ENCODE measurements around the gene KRTAP20-1. TPM values are rescaled to one million over a fixed set of nuclear protein-coding genes. Genes with fewer than 3 reads are reported as not detected.

Gene KRTAP20-1, protein sequence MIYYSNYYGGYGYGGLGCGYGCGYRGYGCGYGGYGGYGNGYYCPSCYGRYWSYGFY
- not detected for total RNA-seq
- long read RNA-seq = 0 reads

DNA sequence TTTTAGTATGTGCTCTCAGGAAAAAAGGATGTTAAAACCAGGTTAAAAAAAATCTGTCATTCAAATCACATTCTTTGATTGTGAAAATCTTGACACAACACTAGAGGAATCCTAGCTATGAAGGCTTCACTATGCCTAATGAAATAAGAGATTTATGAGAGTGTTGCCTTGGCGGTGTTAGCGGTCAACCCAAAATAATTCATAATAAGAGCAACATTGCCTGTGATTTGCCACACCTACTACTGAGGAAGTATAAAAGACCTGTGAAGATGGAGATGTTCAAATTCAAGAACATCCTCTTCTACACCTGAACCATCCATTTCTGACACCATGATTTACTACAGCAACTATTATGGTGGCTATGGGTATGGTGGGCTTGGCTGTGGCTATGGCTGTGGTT lies at the start of gene KRTAP20-1:
Gene KRTAP20-1 (plus strand): TSS at position 301 of the 400 bp plus-strand sequence. CDS start 30 bp downstream, at position 331.
- intact Hi-C loops (cut with DNase I) = no loop called here
- no peak for ATAC-seq
- no peak for DNase-seq (ENCODE audit: missing footprints)

DNA sequence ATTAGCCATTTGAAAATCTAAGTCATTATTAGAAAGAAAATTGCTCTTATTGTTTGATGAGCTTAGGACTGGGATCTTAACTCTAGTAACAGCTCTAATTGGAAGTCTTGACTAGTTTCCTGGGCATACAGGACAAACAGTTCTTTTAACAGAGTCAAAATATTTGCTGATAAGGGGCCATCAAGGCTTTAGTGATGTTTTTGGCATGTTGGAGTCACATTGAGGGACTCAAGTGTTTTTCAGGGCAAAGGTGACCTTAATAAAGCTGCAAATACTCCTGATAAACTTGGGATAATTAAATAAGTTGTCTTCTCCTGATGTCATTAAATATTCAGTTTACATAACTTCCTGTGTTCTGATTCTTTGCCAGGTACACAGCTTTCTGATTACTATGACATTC lies 48.6 kb upstream of the KRTAP20-1 start:
- intact Hi-C loops (cut with DNase I) = loop anchor here (5.0 kb wide), 1 partner anchor 85 kb away; the partner anchor contains the start of gene KRTAP19-1
- ATAC-seq (no peak), DNase-seq (ENCODE audit: missing footprints) (no peak)

DNA sequence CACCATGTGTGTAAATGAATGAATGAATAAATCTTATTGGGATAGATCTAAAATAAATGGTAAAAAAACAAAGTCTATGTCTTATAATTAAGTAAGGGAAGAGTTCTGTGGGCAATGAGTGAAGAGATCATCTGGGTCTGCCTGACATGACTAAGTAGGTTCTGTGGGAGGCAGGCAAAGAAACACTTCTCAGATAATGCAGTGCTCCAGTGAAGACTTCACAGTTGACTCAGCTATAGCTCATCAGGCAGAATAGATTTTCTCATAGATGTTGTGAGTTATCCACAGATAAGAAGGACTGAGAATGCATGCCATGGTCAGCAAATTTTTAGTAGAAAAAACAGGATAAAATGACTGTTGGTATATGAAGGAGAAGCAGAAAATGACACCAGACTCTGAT lies 38.5 kb upstream of the KRTAP20-1 start:
- intact Hi-C loops (cut with DNase I) = no loop called here
- DNase-seq (ENCODE audit: missing footprints) (no peak), ATAC-seq (no peak)

DNA sequence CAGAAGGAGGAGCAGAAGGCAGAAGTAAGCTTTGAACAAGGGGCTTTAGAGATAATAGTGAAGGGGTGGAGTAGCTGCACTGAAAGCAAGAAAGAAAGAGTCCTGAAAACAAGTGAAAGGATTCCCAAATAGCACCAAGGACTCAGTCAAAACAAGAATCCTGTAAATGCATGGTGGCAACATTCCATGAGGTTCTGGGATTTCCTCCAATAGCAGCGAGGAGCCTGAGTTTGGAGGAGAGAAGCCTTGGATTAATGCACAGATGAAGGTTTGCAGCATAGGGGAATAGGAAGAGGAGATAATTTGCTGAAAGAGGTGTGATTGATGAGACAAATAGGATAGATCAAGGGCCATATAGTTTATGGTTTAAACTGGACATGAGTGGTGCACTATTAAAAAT lies 36.9 kb upstream of the KRTAP20-1 start:
- ATAC-seq = no peak
- DNase-seq (ENCODE audit: missing footprints) = no peak
- intact Hi-C loops (cut with DNase I) = no loop called here

DNA sequence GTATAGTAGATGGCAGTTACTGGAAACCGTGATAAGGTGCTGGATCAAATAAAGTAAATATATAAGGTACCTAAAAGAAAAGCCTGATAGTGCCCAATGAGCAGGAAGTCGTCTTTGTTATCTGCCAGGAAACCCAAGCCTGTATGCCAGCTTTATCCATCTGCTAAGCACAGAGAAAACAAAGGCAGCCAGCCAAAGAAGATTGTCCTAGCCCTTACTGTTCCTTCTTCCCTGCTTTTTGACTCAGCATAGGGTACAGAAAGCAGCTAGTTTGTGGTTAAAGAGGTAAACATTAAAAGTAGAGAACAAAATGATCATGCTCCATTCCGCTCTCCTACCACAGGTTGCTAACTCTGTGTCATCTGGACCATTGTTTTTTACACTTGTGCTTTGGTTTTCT lies 36.1 kb upstream of the KRTAP20-1 start:
- intact Hi-C loops (cut with DNase I) = no loop called here
- ATAC-seq (no peak), DNase-seq (ENCODE audit: missing footprints) (no peak)

DNA sequence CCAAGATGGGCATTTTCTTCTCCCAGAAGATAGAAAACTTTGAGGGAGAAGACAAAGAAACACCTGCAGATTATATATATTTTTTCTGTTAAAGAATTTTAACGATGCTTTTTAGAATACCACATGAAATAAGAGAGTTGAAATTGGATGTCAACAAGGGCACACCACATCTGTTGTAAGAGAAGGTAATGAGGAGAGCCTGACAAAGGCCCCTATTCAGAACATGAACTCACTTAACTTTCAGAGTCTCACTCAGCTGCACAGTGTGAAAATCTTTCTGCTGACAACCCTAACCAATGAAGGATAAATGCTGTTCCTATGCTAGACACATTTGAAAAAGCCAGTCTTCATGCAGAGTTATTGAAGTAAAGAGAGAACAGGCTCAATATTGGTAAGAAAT lies 33.4 kb upstream of the KRTAP20-1 start:
- ATAC-seq = no peak
- intact Hi-C loops (cut with DNase I) = no loop called here
- no peak for DNase-seq (ENCODE audit: missing footprints)

DNA sequence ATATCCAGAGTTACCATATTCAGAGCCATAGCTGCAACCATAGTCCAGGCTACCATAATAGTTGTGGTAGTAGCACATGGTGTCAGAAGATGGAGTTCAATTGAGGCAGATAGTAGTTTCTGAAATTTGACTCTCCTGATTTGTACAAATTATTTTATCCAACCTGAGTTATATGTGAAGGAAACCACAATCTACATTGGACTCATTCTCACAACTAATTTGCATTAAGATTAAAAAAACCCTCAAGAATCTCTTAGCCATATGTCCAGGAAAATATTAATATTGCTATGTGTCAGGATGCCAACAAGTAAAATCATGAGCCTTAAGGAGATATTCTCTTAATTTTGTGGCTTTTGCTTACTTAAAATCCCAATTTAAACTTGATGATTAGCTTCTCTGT lies 25.9 kb upstream of the KRTAP20-1 start, which contains the start of gene KRTAP22-2:
Gene KRTAP22-2 (minus strand): TSS at position 101 of the 400 bp plus-strand sequence.
- DNase-seq (ENCODE audit: missing footprints) (no peak), ATAC-seq (no peak)
- intact Hi-C loops (cut with DNase I) = no loop called here

DNA sequence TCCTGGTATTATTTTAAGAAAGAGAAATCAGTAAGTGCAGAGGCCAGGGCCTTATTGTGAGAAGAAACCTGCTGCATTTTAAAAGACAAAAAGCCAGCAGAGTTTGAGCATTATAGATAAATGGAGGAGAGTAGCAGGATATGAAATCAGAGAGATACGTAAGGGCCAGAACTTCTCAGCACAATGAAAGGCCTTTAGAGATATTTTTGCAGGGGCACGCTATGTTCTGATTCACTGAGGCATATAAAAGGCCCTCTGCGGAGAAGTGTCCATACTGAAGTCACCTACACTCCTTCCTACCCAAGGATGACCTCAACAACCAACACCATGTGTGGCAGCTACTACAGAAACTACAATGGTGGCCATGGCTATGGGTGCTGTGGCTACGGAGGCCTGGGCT lies 24.1 kb upstream of the KRTAP20-1 start, which contains the start of gene KRTAP6-3:
Gene KRTAP6-3 (plus strand): TSS at position 301 of the 400 bp plus-strand sequence. CDS start 6 bp downstream, at position 307.
- intact Hi-C loops (cut with DNase I) = no loop called here
- DNase-seq (ENCODE audit: missing footprints) = no peak
- no peak for ATAC-seq

DNA sequence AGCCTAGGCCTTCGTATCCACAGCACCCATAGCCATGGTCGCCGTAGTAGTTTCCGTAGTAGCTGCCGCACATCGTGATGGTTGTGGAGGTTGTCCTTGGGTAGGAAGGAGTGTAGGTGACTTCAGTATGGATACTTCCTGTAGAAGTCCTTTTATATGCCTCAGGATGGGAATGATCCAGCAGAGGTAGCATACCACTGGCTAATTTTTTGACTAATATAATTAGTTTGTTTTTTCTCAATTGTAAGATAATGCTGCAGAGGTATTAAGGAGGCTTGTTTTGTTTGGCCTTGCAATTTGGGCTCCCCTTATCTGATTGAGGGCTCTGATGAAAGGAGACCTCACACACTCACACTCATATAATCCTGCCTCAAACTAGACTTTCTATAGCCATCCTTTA lies 17.4 kb upstream of the KRTAP20-1 start, which contains the start of gene KRTAP6-2:
Gene KRTAP6-2 (minus strand): TSS at position 101 of the 400 bp plus-strand sequence. CDS start 28 bp downstream, at position 73.
- DNase-seq (ENCODE audit: missing footprints) = no peak
- no peak for ATAC-seq
- intact Hi-C loops (cut with DNase I) = no loop called here

DNA sequence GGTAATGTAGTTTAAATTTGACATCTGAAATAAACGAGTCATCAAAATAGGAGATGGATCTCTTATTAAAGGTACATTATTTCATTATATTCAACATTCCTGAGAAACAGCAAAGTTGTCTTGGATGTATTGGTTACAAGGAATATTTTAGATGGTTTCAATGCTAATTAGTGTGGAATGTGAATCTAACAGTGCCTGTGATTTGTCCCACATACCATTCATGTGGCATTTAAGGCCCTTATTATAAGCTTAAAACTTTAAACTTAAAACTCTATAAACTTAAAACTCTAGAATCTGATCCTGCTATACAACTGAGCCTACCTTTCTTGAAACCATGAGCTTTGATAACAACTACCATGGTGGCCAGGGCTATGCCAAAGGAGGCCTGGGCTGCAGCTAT lies 15.4 kb upstream of the KRTAP20-1 start, which contains the start of gene KRTAP22-1:
Gene KRTAP22-1 (plus strand): TSS at position 301 of the 400 bp plus-strand sequence.
- DNase-seq (ENCODE audit: missing footprints) (no peak), ATAC-seq (no peak)
- intact Hi-C loops (cut with DNase I) = no loop called here

DNA sequence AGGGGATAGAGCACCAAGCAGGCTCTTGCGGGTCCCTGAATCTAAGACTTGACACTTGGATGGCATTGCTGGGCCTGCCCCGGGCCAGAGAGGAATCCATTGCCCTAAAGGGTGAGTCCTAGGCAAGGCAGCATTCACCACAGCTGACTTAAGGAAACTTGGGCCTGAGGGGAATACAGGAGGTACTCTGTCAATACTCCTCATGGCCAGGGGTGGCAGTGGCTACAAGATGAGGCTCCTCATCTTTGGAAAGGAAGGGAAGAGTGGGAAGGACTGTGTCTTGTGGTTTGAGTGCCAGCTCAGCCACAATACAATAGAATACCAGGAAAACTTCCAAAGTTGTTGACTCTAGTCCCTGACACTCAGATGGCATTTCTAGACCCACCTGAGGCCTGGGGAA lies 10.3 kb upstream of the KRTAP20-1 start:
- intact Hi-C loops (cut with DNase I) = no loop called here
- no peak for ATAC-seq
- DNase-seq (ENCODE audit: missing footprints) = no peak

DNA sequence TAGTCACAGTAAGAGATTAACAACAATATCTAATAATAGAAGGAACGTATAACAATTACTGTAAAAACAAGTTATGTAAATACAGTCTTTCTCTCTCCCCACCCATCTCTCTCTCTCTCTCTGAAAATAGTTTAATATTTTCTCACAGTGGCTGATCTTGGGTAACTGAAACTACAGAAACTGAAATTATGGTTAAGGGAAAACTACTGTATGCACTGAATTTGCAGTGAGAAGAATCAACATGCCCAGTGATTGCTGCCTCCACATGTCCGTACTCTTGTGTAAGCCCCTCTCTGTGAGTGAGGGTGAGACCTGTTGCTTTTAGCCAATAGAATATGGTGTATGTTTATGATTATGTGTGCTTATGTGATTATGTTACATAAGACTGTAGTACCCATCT lies 4.1 kb upstream of the KRTAP20-1 start:
- ATAC-seq (no peak), DNase-seq (ENCODE audit: missing footprints) (no peak)
- intact Hi-C loops (cut with DNase I) = no loop called here

DNA sequence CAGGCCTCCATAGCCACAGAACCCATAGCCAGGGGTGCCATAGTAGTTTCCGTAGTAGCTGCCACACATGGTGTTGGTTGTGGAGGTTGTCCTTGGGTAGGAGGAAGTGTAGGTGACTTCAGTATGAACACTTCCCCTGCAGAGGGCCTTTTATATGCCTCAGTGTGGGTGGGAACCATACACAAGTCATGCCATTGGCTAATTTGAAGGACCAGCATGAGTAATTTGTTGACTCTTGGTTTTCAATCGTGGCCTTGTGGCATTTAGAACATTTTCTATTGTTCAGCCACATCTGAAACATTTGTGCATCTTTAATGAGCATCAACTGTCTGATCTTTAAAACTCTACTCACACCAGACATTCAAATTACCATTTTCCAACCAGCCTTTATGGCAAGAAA lies 2.4 kb upstream of the KRTAP20-1 start, which contains the start of gene KRTAP6-1:
Gene KRTAP6-1 (minus strand): TSS at position 95 of the 400 bp plus-strand sequence. CDS start 26 bp downstream, at position 69.
- intact Hi-C loops (cut with DNase I) = no loop called here
- DNase-seq (ENCODE audit: missing footprints) (no peak), ATAC-seq (no peak)

DNA sequence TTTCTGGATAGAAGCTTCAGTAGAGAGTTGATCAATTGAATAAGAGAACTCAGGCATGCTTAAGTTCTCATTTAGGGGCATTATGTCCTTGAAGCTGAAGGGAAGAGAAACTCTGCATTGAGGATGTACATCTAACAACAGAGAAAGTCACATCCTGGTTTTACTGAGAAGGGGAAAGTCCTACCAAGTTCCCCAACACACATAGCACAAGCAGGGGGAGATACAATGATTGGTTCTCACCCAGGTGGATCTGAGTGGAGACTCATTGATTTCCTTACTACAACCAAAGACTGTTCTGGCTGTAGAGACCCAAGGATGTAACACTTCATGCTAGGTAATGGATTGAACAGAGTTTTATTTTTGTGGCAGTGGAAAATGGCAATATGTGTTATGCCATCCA lies 1.0 kb upstream of the KRTAP20-1 start:
- intact Hi-C loops (cut with DNase I) = no loop called here
- ATAC-seq (no peak), DNase-seq (ENCODE audit: missing footprints) (no peak)

DNA sequence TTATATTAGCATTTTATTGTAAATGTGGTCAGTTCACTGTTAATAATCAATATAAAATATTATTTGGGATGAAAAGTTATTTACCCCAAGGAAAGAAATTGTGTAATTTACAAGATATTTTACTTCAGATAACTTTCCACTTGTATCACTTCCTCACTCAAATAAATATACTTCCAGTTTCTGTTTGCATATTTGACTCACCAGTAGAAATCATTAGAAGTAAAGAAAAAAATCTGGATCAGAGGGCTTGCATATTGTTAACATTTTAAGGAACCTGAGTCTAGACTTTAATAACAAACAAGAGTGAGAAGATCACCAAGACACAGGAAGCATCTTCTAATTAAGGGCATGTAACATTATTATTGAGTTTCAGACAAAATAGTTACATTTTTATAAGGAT lies 3.9 kb downstream of the KRTAP20-1 start:
- DNase-seq (ENCODE audit: missing footprints) = no peak
- intact Hi-C loops (cut with DNase I) = no loop called here

DNA sequence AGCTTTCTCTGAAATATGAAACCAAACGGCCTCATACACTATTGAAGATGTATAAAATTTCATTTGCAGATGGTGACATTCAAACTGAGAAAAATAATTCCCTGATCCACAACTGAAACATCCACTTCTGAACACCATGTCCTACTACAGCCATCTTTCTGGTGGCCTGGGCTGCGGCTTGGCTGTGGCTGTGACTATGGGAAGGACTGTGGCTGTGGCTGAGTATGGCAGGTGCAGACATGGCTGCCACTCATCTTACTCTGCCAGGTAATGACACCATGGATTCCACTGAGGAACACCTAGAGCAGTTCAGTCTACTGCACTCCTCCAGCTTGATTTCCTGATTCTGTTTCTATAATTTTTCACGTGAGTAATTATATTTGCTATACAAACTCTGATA lies 4.3 kb downstream of the KRTAP20-1 start, which contains the start of gene KRTAP20-4:
Gene KRTAP20-4 (plus strand): TSS at position 106 of the 400 bp plus-strand sequence.
- intact Hi-C loops (cut with DNase I) = no loop called here
- no peak for DNase-seq (ENCODE audit: missing footprints)
- ATAC-seq = no peak

More for the DNA sequence above, 3.9 kb downstream of the KRTAP20-1 start:
- no peak for ATAC-seq

DNA sequence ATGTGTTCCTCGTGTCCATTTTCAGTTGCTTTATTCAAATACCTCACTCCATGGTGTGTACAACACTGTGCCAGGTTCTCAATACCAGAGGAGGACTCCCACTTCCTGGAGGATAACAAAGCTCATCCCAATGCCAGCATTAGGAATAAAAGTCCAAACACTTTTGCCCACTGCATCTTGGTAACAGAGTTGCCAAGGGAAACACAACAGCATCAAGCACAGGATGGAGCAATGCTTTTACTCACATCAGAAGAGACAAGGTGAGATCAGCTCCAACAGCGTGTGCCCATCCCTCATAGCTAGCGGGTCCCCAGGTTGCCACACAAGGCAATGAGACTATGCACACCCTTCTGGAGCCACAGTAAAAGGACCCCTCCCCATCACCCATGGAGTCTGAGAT lies 7.1 kb downstream of the KRTAP20-1 start:
- DNase-seq (ENCODE audit: missing footprints) = no peak
- no peak for ATAC-seq
- intact Hi-C loops (cut with DNase I) = no loop called here

DNA sequence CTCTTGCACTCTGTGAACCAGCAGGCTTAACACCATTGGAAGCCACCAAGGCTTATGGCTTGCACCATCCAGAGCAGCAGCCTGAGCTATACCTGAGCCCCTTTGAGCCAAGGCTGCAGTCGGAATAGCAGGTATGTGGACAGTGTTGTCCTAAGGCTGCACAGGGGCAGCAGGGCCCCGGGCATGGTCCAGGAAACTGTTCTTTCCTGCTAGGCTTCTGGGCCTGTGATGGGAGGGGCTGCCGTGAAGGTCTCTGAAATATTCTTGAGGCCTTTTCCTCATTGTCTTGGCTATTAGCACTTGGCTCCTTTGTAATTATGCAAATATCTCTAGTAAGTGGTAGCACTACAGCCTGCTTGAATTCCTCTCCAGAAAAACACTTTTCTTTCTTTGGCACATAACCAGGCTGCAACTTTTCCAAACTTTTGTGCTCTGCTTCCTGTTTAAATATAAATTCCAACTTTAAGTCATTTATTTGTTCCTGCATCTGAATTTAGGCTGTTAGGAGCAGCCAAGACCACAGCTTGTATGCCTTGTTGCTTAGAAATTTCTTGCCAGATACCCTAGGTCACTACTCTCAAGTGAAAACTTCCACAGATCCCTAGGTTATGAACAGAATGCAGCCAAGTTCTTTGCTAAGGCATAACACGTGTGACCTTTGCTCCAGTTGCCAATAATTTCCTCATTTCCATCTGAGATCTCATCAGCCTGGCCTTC lies 9.4 kb downstream of the KRTAP20-1 start:
- intact Hi-C loops (cut with DNase I) = no loop called here
- no peak for ATAC-seq
- peak; percentile 46 for DNase-seq (ENCODE audit: missing footprints)

DNA sequence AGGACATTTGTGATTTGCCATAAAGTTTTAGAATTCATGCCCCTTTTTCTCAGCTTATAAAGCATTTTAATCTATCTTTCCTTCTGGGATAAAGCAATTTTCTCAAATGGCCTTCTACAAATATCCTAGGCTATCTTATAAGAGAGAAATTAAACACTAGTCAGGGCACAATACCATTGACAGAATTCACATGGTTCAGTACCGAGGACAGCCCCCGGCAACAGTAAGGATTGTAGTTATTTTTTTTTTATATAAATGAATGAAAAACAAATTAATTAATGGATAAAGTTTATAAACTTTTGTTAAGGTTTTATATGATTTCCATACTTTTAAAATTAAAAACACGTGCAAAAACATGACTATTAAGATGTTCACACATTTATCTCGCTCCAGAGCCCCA lies 11.9 kb downstream of the KRTAP20-1 start:
- intact Hi-C loops (cut with DNase I) = no loop called here
- ATAC-seq = no peak

DNA sequence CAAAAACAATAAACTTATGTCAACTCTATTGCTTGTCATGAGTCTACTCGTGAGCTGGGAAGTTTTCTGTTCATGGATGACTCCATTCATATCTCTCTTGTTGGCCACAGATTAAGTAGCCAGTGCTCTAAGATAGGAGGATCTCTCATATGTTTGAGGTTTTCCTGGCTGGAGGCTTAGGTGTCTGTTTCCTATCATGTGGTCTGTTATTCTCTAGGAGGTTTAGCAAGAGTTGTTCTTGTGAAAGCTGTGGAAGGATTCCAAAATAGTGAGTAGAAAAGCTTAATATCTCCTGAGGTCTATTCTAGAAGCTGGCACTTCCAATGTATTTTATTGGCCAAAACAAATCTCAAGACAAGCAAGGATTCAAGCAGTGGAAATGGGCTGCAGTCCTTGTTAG lies 13.0 kb downstream of the KRTAP20-1 start:
- ATAC-seq = no peak

More for the DNA sequence above, 11.9 kb downstream of the KRTAP20-1 start:
- no peak for DNase-seq (ENCODE audit: missing footprints)

More for the DNA sequence above, 13.0 kb downstream of the KRTAP20-1 start:
- intact Hi-C loops (cut with DNase I) = no loop called here
- DNase-seq (ENCODE audit: missing footprints) = no peak
